Stimulated activated CD4-positive, alpha-beta T cell treated with anti-CD3 and anti-CD28 coated beads, Interleukin-4, amount 100 ng/mL, for 4 hours (primary cell): ENCODE results near the gene RNF223.
"Not testable (repeated sequence)": the region's sequence is repeated elsewhere in the genome, so short reads cannot be mapped to it uniquely, and the experiment has no call there.

Experiments
- DNase-seq, 2 experiments: peaks; one replicate each; pipeline ENCODE4 v3.0.0-alpha.2; 2020

The RNF223 gene

GRCh38 chr1:1041873-1042272, 32.2 kb downstream of the RNF223 start:
- DNase-seq: no peak

DNA sequence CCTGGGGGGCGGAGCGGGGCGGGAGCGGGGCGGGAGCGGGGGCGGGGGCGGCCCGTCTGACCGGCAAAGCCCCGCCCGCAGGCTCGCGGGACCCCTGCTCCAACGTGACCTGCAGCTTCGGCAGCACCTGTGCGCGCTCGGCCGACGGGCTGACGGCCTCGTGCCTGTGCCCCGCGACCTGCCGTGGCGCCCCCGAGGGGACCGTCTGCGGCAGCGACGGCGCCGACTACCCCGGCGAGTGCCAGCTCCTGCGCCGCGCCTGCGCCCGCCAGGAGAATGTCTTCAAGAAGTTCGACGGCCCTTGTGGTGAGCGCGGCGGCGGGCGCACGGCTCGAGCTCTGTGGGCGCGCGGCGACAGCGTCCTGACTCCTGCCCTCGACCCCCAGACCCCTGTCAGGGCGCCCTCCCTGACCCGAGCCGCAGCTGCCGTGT, 33.0 kb downstream of the RNF223 start:
- DNase-seq: no peak

DNA sequence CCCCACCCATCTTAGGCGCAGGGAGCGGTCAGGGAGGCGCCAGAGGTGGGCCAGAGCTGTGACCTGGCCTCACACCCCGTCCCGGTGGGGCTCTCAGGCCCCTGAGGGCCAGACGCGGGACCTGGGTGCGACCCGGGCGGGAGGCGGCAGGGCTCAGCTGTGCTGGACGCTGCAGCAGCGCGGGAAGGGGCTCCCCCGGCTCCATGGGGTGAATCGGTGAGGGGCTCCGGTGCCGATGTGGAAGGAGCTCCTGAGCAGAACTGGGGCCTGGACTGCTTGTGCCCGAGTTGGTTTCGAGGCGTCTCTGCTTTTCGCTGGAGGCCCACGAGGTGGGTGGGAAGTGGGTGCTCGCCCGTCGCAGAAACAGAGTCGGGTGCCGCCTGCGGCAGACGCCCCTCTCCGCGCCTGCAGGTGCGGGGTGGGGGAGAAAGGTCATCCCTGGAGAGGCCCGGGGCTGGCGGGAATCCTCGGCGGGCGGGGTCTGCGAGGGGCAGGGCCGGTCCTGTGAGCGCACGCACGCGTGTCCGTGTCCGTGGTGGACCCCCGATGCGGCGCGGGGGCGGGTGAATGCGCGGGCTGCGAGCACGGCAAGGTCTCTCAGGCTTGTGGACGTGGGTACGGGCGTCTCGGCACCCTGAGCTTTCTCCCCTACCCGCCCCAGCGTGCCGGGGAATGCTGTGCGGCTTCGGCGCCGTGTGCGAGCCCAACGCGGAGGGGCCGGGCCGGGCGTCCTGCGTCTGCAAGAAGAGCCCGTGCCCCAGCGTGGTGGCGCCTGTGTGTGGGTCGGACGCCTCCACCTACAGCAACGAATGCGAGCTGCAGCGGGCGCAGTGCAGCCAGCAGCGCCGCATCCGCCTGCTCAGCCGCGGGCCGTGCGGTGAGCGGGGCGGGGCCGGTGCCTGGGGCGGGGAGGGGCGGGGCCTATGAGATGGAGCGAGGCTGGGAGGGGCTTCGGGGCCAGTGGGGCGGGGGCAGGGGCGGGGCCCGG, 33.8 kb downstream of the RNF223 start:
- DNase-seq: peak; percentile 74 to 75

DNA sequence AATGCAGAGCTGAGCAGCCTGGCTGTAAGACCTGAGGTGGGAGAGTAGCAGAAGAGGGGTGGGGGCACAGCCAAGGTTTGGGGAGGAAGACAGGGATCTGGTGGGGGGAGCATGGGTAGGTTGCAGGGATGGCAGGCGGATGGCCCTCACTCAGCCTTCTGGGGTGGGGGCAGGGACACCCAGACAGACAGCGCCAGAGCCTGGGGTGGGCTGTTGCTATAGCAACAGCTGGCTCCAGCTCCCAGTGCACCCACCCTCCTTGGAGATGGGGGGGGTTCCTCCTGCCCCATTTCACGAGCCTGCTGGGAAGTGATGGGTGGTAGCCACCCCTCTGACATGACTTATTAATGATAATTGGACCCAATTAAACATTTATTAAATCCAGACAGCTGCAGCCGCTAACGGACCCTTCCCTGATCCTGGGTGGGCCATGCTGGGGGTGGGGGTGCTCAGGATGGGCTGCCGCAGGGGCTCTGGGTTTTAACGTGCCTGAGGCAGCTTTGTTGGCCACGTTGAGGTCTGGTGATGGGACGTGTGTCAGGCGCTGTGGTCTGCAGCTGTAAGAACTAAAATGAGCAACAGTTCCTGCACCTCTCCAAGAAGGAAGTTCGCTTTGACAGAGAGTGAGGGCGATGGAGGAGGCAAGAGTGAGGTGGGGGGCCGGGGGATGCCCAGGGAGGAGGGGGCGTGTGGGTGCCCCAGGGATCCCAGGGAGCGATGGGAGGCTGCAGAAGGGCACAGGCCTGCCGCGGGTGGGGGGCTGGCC, 34.8 kb downstream of the RNF223 start:
- DNase-seq: no peak

GRCh38 chr1:1038694-1039093, 35.4 kb downstream of the RNF223 start:
- DNase-seq: no peak

- DNase-seq: no peak
These were observed 36.5 kb downstream of the RNF223 start for GRCh38 chr1:1037366-1038327.

- DNase-seq: no peak
These were observed 38.7 kb downstream of the RNF223 start for GRCh38 chr1:1035291-1035943.

GRCh38 chr1:1034439-1034781, 39.7 kb downstream of the RNF223 start:
- DNase-seq: no peak

DNA sequence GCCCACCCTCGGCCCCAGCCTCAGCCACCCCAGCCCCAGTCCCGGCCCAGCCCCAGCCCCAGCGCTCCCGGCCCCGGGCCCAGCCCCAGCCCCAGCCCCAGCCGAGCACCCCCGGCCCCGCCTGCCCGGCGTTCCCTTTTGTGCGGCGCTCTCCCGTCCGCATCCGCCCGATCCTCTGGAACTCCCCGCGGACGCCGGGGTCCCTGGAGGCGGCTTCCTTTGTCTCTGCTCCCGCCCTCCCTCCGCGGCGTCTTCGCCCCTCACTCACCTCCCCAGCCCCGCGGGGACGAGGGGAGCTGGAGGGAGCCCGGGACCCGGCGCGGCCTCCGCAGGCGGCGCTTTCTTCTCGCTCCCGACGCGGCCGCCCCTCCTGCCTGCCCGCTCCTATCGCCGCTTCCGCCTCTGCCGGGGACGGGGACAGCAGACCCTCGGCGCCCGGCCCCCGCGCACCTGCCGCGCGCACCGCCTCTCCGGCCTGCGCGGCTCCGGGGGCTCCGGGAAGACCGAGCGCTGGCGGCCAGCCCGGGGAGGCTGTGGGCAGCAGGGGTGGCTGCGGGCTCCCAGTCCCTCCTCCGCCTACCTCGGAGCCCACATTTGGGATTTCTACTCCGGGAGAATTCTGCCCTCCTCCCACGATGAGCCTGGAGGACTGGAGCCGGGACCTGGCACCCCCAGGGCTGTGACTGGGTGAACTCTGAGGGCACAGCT, 40.2 kb downstream of the RNF223 start:
- DNase-seq: peak in 1 of 2 experiments; percentile 26

DNA sequence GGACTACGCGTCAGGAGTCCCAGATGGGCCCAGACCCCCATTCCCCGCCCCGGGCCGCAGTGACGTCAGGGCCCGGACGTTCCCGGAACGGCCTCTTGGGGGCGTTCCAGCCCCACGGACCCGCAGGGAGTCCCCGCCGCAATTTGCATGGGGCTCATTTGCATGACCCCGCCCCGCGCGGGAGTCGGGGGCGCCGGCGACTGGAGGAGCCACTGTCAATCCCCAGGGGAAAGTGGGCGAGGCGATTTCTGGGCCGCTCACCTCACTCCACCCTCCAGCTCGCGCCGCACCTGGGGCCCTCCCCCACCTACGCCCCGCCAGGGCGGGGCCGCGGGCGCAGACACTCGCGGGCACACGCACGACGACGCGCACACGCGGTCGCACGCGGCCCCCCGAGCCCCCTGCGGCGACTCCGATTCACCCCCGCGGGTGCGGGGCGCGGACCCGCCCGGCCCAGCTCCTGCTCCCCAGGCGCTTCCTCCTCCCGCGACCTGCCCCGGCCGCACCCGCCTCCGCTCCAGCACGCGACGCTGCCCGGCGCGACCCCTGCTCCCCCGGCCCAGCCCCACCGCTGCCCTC, 41.0 kb downstream of the RNF223 start:
- DNase-seq: peak; percentile 87 to 96

DNA sequence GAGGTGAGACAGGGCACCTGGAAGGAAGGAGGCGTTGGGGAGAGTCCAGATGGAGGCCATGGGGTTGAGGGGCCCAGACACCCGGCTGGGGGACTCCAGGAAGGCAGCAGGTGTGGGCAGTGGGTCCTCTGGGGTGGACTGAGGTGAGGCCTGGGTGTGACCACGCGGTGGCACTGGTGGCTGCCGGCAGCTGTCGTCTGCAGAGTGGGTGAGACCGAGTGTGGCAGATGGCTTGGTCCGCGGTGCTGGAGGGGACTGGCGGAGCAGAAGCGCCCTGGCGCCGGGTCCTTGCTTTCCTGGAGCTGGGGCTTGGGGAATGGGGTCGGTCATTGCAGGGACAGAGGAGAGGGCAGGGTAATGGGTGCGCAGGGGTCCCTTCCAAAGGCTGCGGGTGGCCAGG, 41.7 kb downstream of the RNF223 start:
- DNase-seq: no peak

- no peak for DNase-seq
These were observed 42.4 kb downstream of the RNF223 start for GRCh38 chr1:1031659-1032235.

DNA sequence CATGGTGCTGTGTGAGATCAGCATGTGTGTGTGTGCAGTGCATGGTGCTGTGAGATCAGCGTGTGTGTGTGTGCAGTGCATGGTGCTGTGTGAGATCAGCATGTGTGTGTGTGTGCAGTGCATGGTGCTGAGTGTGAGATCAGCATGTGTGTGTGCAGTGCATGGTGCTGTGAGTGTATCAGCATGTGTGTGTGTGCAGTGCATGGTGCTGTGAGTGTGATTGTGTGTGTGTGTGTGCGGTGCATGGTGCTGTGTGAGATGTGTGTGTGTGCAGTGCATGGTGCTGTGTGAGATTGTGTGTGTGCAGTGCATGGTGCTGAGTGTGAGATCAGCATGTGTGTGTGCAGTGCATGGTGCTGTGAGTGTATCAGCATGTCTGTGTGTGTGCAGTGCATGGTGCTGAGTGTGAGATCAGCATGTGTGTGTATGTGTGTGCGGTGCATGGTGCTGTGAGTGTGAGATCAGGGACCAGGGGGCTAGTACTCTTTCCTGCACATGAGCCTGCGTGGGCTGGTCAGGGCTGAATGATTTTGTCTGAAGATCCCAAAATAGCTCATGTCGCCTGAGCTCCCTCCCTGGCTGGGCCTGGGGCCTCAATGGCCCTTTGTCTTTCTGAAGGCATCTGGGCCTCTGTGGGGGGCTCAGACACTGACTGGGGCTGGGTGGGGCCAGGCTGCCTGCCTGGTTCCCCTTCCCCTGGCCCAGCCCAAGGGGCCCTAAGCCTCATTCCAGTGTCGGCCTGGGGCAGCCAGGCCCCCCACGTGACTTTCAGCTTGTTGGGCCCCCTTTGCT, 43.0 kb downstream of the RNF223 start:
- DNase-seq: not testable (repeated sequence)

DNA sequence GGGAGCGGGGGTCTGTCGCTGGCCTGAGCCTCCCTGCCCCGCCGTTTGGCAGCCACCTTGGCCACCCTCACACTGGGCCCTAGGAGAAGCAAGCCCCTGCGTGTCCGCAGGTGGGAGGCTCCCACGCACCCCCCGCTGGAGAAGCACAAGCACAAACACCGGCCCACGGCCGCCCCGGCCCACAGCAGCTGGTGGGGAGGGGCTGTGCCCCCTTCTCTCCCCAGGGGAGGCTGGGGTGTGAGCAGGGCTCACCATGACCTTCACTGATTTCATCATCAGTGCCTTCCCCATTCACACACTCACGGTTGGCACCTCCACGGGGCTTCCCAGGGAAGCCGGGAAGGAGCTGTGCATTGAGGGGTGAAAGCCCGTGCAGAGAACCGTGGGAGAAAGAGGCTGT, 46.3 kb downstream of the RNF223 start:
- DNase-seq: no peak

GRCh38 chr1:1026599-1027413, 47.3 kb downstream of the RNF223 start:
- DNase-seq: no peak

- no peak for DNase-seq
These were observed 48.4 kb downstream of the RNF223 start for GRCh38 chr1:1025730-1026129.

DNA sequence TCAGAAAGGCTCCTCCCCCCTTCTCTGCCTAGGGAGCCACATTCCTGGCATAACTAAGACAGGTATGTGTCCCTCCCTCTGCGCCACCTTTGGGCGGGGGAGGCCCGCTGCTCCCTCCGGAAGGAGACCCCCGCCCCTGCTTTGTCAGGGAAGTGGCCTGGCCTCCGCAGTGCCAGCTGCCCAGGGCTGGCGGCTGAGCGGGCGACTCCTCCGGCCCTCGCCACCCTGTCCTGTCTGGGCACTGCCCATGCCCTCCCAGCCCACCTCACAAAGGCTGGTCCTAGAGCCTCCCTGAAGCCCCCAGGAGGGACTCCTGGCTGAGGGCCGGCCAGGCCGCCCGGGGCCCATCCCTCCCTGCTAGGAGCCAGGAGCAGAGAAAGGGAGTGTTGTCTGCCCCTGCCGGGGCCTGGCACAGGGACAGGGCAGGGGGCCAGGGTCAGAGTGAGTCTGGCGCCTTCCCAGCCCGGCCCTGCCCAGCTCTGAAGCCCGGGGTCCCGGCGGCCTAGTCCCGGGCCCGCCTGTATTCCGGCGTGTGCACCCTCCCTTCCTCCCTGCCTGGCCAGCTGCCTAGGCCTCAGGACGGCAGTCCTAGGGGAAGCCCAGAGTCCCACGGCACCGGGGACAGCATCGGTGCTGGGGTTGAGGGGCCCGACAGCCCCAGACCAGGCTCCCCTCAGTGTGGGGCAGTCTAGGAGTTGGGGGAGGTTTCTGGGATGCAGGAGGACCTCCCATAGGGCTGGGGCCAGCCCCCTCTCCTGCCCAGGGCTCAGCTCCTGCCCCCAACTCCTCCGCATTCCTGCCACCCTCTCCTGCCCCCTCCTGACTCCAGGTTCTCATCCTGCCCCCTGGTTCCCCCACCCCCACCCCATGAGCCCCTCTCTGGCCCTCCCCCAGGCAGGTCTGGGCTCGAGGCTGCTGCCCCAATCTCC, 49.1 kb downstream of the RNF223 start:
- DNase-seq: no peak
